HepG2 (cell line): ENCODE data around the gene CD2AP. TPM values are rescaled to one million over a fixed set of nuclear protein-coding genes. Genes with fewer than 3 reads are reported as not detected.

Source experiments
- AHDC1 ChIP-seq: sonication (generic); formaldehyde crosslinking; IDR thresholded peaks from 2 replicates; pipeline ENCODE4 v1.5.1; 2020; ENCODE audit warnings: mild to moderate bottlenecking, missing genetic modification reagents, borderline replicate concordance
- FOXP1 ChIP-seq, 2 experiments: fragments of 450-650 bp in 1 of 2; IDR thresholded peaks; 2 replicates each; pipeline ENCODE4 v1.6.1; 2017 to 2018; ENCODE audit warnings: antibody characterized with exemption in 1 of 2
- MIER2 ChIP-seq: IDR thresholded peaks from 2 replicates; pipeline ENCODE4 v1.6.1; 2016; ENCODE audit warnings: missing biosample characterization, missing genetic modification reagents
- NR2F2 ChIP-seq: IDR thresholded peaks from 2 replicates; pipeline ENCODE4 v1.6.1; 2012; ENCODE audit warnings: low read depth, inconsistent platforms, borderline replicate concordance
- NR2F6 ChIP-seq, 2 experiments: IDR thresholded peaks; 2 replicates each; pipeline ENCODE4 v1.6.1; 2016; ENCODE audit warnings: antibody characterized with exemption in 1 of 2, mild to moderate bottlenecking in 1 of 2
- RARA ChIP-seq: IDR thresholded peaks from 2 replicates; pipeline ENCODE4 v1.6.1; 2016; ENCODE audit warnings: missing genetic modification reagents, missing compliant biosample characterization
- TARDBP ChIP-seq: sonication (generic); formaldehyde crosslinking; IDR thresholded peaks from 2 replicates; pipeline ENCODE4 v1.8.0; 2022; ENCODE audit warnings: mild to moderate bottlenecking, missing genetic modification reagents
- TCF7 ChIP-seq: sonication (generic); IDR thresholded peaks from 2 replicates; pipeline ENCODE4 v1.6.1; 2016; ENCODE audit warnings: antibody characterized with exemption, low read depth
- THRA ChIP-seq: sonication (generic); formaldehyde crosslinking; IDR thresholded peaks from 2 replicates; pipeline ENCODE4 v1.4.0; 2020; ENCODE audit warnings: missing genetic modification reagents, borderline replicate concordance
- ZNF292 ChIP-seq: sonication (generic); formaldehyde crosslinking; IDR thresholded peaks from 2 replicates; pipeline ENCODE4 v1.8.1; 2022; ENCODE audit warnings: mild to moderate bottlenecking, low read depth, missing genetic modification reagents, borderline replicate concordance
- ZNF614 ChIP-seq: IDR thresholded peaks from 2 replicates; pipeline ENCODE4 v1.6.1; 2018; ENCODE audit warnings: missing biosample characterization, missing genetic modification reagents, inconsistent platforms, borderline replicate concordance
- polyA plus RNA-seq, 8 experiments: library from polyadenylated mRNA; depleted of rRNA in 3 of 8; stranded (reverse) in 7 of 8; unstranded in 1 of 8; fragments of >200 nt; fragmentation: Illumina TruSeq in 4 of 8; extraction: Trizol in 4 of 8; gene quantifications; 2 replicates each; pipeline versions ENCODE4 v1.2.1 to v1.2.3, GENCODE V29; 2011 to 2016; ENCODE audit warnings: low read depth in 4 of 8, missing spikeins in 1 of 8, mixed read lengths in 1 of 8; ENCODE audit not compliant: insufficient read depth in 1 of 8
- total RNA-seq, 5 experiments: library from RNA; depleted of rRNA; stranded (reverse); fragments of >200 nt; fragmentation: Illumina TruSeq; extraction: Trizol; gene quantifications; 2 replicates each; pipeline ENCODE4 v1.2.3, GENCODE V29; 2016; ENCODE audit warnings: low read depth in 1 of 5
- TF ChIP-seq, protein P1 (sequence below): sonication (generic); formaldehyde crosslinking; IDR thresholded peaks from 2 replicates; pipeline ENCODE4 v1.5.0; 2020; ENCODE audit warnings: missing genetic modification reagents
- TF ChIP-seq, protein P2 (sequence below): sonication (generic); formaldehyde crosslinking; IDR thresholded peaks from 2 replicates; pipeline ENCODE4 v1.9.0; 2021; ENCODE audit warnings: mild to moderate bottlenecking, missing genetic modification reagents
- TF ChIP-seq, protein P3 (sequence below): IDR thresholded peaks from 2 replicates; pipeline ENCODE4 v1.6.1; 2016

CD2AP gene
- total and polyA plus RNA-seq, 2 of the 13 experiments (the other 11 are each of a cell fraction or from before 2014, with no cell fraction given) = 8.6 to 31.9 TPM

DNA sequence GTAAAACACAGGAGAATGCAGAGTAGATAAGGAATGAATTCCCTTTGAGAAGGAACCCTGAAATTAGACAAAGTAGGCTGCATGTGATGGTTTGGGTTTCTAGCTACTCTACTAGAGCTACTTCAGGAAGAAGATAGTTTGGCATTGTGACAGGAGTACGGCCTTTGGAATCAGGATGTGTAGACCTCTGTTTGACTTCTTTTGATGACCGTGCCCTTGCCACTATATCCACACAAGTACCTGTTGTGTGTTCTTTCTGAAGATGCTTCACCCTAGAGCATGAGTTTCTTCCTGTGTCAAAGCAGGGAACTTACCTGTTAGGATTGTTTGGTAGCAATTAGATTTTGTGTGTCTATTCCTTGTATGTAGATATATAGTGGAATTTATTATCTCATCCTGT, 41.7 kb downstream of the CD2AP start (continued):
- TF ChIP-seq TCF7 (peak; percentile 68), NR2F6 (IDR thresholded peaks at IDR 0.05) (peak; percentile 55; the same call in 1 of the 2 replicates), NR2F6 (CRISPR knock-in tag; IDR thresholded peaks at IDR 0.05) (0 out of 2 replicates have a peak, but pooled peaks have one; percentile 47), THRA (CRISPR knock-in tag) (0 out of 2 replicates have a peak, but pooled peaks have one; percentile 34), ZNF292 (CRISPR knock-in tag) (0 out of 2 replicates have a peak, but pooled peaks have one; percentile 28), TARDBP (CRISPR knock-in tag) (peak; percentile 43; the same call in 1 of the 2 replicates), FOXP1 (IDR thresholded peaks at IDR 0.05) (no peak), FOXP1 (CRISPR knock-in tag; IDR thresholded peaks at IDR 0.05) (peak; percentile 60; the same call in 1 of the 2 replicates), NR2F2 (peak; percentile 37; the same call in 1 of the 2 replicates), RARA (peak; percentile 80), MIER2 (no peak), ZNF614 (CRISPR knock-in tag) (peak; percentile 89; the same call in 1 of the 2 replicates), AHDC1 (CRISPR knock-in tag) (peak; percentile 56; the same call in 1 of the 2 replicates)
- TF ChIP-seq, protein P1, sequence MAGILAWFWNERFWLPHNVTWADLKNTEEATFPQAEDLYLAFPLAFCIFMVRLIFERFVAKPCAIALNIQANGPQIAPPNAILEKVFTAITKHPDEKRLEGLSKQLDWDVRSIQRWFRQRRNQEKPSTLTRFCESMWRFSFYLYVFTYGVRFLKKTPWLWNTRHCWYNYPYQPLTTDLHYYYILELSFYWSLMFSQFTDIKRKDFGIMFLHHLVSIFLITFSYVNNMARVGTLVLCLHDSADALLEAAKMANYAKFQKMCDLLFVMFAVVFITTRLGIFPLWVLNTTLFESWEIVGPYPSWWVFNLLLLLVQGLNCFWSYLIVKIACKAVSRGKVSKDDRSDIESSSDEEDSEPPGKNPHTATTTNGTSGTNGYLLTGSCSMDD = no peak
- TF ChIP-seq, protein P2, sequence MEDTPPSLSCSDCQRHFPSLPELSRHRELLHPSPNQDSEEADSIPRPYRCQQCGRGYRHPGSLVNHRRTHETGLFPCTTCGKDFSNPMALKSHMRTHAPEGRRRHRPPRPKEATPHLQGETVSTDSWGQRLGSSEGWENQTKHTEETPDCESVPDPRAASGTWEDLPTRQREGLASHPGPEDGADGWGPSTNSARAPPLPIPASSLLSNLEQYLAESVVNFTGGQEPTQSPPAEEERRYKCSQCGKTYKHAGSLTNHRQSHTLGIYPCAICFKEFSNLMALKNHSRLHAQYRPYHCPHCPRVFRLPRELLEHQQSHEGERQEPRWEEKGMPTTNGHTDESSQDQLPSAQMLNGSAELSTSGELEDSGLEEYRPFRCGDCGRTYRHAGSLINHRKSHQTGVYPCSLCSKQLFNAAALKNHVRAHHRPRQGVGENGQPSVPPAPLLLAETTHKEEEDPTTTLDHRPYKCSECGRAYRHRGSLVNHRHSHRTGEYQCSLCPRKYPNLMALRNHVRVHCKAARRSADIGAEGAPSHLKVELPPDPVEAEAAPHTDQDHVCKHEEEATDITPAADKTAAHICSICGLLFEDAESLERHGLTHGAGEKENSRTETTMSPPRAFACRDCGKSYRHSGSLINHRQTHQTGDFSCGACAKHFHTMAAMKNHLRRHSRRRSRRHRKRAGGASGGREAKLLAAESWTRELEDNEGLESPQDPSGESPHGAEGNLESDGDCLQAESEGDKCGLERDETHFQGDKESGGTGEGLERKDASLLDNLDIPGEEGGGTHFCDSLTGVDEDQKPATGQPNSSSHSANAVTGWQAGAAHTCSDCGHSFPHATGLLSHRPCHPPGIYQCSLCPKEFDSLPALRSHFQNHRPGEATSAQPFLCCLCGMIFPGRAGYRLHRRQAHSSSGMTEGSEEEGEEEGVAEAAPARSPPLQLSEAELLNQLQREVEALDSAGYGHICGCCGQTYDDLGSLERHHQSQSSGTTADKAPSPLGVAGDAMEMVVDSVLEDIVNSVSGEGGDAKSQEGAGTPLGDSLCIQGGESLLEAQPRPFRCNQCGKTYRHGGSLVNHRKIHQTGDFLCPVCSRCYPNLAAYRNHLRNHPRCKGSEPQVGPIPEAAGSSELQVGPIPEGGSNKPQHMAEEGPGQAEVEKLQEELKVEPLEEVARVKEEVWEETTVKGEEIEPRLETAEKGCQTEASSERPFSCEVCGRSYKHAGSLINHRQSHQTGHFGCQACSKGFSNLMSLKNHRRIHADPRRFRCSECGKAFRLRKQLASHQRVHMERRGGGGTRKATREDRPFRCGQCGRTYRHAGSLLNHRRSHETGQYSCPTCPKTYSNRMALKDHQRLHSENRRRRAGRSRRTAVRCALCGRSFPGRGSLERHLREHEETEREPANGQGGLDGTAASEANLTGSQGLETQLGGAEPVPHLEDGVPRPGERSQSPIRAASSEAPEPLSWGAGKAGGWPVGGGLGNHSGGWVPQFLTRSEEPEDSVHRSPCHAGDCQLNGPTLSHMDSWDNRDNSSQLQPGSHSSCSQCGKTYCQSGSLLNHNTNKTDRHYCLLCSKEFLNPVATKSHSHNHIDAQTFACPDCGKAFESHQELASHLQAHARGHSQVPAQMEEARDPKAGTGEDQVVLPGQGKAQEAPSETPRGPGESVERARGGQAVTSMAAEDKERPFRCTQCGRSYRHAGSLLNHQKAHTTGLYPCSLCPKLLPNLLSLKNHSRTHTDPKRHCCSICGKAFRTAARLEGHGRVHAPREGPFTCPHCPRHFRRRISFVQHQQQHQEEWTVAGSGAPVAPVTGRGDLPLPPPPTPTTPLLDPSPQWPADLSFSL (CRISPR knock-in tag) = peak; percentile 88
- TF ChIP-seq, protein P3, sequence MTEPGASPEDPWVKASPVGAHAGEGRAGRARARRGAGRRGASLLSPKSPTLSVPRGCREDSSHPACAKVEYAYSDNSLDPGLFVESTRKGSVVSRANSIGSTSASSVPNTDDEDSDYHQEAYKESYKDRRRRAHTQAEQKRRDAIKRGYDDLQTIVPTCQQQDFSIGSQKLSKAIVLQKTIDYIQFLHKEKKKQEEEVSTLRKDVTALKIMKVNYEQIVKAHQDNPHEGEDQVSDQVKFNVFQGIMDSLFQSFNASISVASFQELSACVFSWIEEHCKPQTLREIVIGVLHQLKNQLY (CRISPR knock-in tag) = 0 out of 2 replicates have a peak, but pooled peaks have one; percentile 11
